GM19193 (cell line): ENCODE measurements around the gene MAPT.

Source experiments
- POLR2A ChIP-seq: IDR thresholded peaks from 4 replicates; pipeline ENCODE4 v1.6.1; 2011; ENCODE audit not compliant: insufficient read depth, insufficient read length; ENCODE audit errors: extremely low read depth

Gene MAPT

GRCh38 chr17:46020023-46020761 is 125.8 kb downstream of the MAPT start:
- no peak for TF ChIP-seq POLR2A

- no peak for TF ChIP-seq POLR2A
These were observed 126.6 kb downstream of the MAPT start for GRCh38 chr17:46020998-46021397.

GRCh38 chr17:46023783-46024388 is 129.5 kb downstream of the MAPT start:
- TF ChIP-seq POLR2A = no peak

GRCh38 chr17:46024590-46024989 is 130.2 kb downstream of the MAPT start:
- TF ChIP-seq POLR2A = no peak

GRCh38 chr17:46025060-46025459 is 130.7 kb downstream of the MAPT start:
- TF ChIP-seq POLR2A = no peak

- no peak for TF ChIP-seq POLR2A
These were observed 131.3 kb downstream of the MAPT start for GRCh38 chr17:46025510-46026165.

- TF ChIP-seq POLR2A = no peak
These were observed 132.1 kb downstream of the MAPT start for GRCh38 chr17:46026166-46027047.

GRCh38 chr17:46027048-46027975 is 133.0 kb downstream of the MAPT start:
- TF ChIP-seq POLR2A = no peak

GRCh38 chr17:46027976-46028325 is 133.6 kb downstream of the MAPT start:
- no peak for TF ChIP-seq POLR2A

GRCh38 chr17:46028374-46028773 is 134.0 kb downstream of the MAPT start:
- no peak for TF ChIP-seq POLR2A

GRCh38 chr17:46028981-46029565 is 134.7 kb downstream of the MAPT start:
- TF ChIP-seq POLR2A = no peak

GRCh38 chr17:46029627-46030026 is 135.3 kb downstream of the MAPT start:
- no peak for TF ChIP-seq POLR2A

GRCh38 chr17:46030752-46031151 is 136.4 kb downstream of the MAPT start:
- TF ChIP-seq POLR2A = no peak

- no peak for TF ChIP-seq POLR2A
These were observed 137.1 kb downstream of the MAPT start for GRCh38 chr17:46031440-46031839.
